ENCODE results near the gene BRK1.

The BRK1 gene

GRCh38 chr3:10106919-10107318 lies 8.6 kb upstream of the BRK1 start:
- no peak overlapping the region for H3K27ac ChIP-seq (ENCODE audit: extremely low read depth, low read depth, low read length)
- TF ChIP-seq ZNF239 (tag by site-specific recombination; IDR thresholded peaks at IDR 0.05) (no peak), MEIS1 (CRISPR knock-in tag; IDR thresholded peaks at IDR 0.05; ENCODE audit: borderline replicate concordance) (no peak), ZNF837 (tag by site-specific recombination; IDR thresholded peaks at IDR 0.05) (no peak), ZNF580 (tag by site-specific recombination; IDR thresholded peaks at IDR 0.05) (no peak), FEZF1 (tag by site-specific recombination; IDR thresholded peaks at IDR 0.05) (no peak), ZNF785 (tag by site-specific recombination; IDR thresholded peaks at IDR 0.05) (no peak), ZNF292 (tag by site-specific recombination; IDR thresholded peaks at IDR 0.05; ENCODE audit: borderline replicate concordance, low read depth) (no peak), TRIM28 (IDR thresholded peaks at IDR 0.05; ENCODE audit: borderline replicate concordance, low read length) (no peak), RBAK (tag by site-specific recombination; IDR thresholded peaks at IDR 0.05) (no peak), PBX3 (CRISPR knock-in tag; IDR thresholded peaks at IDR 0.05) (no peak), EGR2 (tag by site-specific recombination; IDR thresholded peaks at IDR 0.05; ENCODE audit: low read depth) (no peak)
- TF ChIP-seq, protein P1, sequence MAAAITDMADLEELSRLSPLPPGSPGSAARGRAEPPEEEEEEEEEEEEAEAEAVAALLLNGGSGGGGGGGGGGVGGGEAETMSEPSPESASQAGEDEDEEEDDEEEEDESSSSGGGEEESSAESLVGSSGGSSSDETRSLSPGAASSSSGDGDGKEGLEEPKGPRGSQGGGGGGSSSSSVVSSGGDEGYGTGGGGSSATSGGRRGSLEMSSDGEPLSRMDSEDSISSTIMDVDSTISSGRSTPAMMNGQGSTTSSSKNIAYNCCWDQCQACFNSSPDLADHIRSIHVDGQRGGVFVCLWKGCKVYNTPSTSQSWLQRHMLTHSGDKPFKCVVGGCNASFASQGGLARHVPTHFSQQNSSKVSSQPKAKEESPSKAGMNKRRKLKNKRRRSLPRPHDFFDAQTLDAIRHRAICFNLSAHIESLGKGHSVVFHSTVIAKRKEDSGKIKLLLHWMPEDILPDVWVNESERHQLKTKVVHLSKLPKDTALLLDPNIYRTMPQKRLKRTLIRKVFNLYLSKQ (tag by site-specific recombination; IDR thresholded peaks at IDR 0.05; ENCODE audit: borderline replicate concordance) = no peak
- ChIA-PET CTCF (no interaction called here), POLR2A (no interaction called here)
- no peaks in the 10 kb centered on the region for H3K4me1 ChIP-seq (ENCODE audit: control insufficient read depth, insufficient read depth, low read length)
- no peaks in the 10 kb centered on the region for H3K9me3 ChIP-seq (ENCODE audit: control insufficient read depth, insufficient read depth, low read depth, low read length)
- no peak overlapping the region for H3K4me3 ChIP-seq (ENCODE audit: low read depth, low read length)
- H3K36me3 ChIP-seq (ENCODE audit: control insufficient read depth in 2 of 2, insufficient read depth in 1 of 2, low read length in 2 of 2) = peaks cover 3 to 13% of the 10 kb centered on the region in 2 experiments; a peak in 2 of 3 replicates

GRCh38 chr3:10108091-10108490 lies 7.4 kb upstream of the BRK1 start, which contains the start of gene FANCD2OS:
Gene FANCD2OS (minus strand): TSS chr3:10108255. CDS start chr3:10104774, 3,481 bp downstream.
- peaks cover 0 to 9% of the 10 kb centered on the region in 2 experiments; a peak in 2 of 3 replicates for H3K36me3 ChIP-seq (ENCODE audit: control insufficient read depth in 2 of 2, insufficient read depth in 1 of 2, low read length in 2 of 2)
- no peaks in the 10 kb centered on the region for H3K4me1 ChIP-seq (ENCODE audit: control insufficient read depth, insufficient read depth, low read length)
- CTCF ChIA-PET = no interaction called here
- no peaks in the 10 kb centered on the region for H3K9me3 ChIP-seq (ENCODE audit: control insufficient read depth, insufficient read depth, low read depth, low read length)
- POLR2A ChIA-PET = no interaction called here
- no peak within 1 kb of the TSS for H3K4me3 ChIP-seq (ENCODE audit: low read depth, low read length)
- no peak within 1 kb of the TSS for H3K27ac ChIP-seq (ENCODE audit: extremely low read depth, low read depth, low read length)
- TF ChIP-seq ZNF335 (tag by site-specific recombination; conservative IDR thresholded peaks at IDR 0.05) = no peak
- TF ChIP-seq TCF7L2 (IDR thresholded peaks at IDR 0.05; ENCODE audit: borderline replicate concordance, low read depth, low read length) = no peak
- no peak for TF ChIP-seq PRDM2 (tag by site-specific recombination; IDR thresholded peaks at IDR 0.05; ENCODE audit: borderline replicate concordance)
- no peak for TF ChIP-seq ZNF366 (tag by site-specific recombination; conservative IDR thresholded peaks at IDR 0.05)
- TF ChIP-seq, protein P2, sequence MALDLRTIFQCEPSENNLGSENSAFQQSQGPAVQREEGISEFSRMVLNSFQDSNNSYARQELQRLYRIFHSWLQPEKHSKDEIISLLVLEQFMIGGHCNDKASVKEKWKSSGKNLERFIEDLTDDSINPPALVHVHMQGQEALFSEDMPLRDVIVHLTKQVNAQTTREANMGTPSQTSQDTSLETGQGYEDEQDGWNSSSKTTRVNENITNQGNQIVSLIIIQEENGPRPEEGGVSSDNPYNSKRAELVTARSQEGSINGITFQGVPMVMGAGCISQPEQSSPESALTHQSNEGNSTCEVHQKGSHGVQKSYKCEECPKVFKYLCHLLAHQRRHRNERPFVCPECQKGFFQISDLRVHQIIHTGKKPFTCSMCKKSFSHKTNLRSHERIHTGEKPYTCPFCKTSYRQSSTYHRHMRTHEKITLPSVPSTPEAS (tag by site-specific recombination; IDR thresholded peaks at IDR 0.05) = no peak
- no peak for TF ChIP-seq ZSCAN23 (tag by site-specific recombination; IDR thresholded peaks at IDR 0.05)
- no peak for TF ChIP-seq ZNF701 (tag by site-specific recombination; IDR thresholded peaks at IDR 0.05)
- no peak for TF ChIP-seq IKZF3 (tag by site-specific recombination; IDR thresholded peaks at IDR 0.05)
- no peak for TF ChIP-seq HOXD13 (CRISPR knock-in tag; IDR thresholded peaks at IDR 0.05; ENCODE audit: borderline replicate concordance)
- TF ChIP-seq MEIS1 (CRISPR knock-in tag; IDR thresholded peaks at IDR 0.05; ENCODE audit: borderline replicate concordance) = no peak
- TF ChIP-seq ZNF138 (tag by site-specific recombination; IDR thresholded peaks at IDR 0.05; ENCODE audit: borderline replicate concordance) = no peak
- TF ChIP-seq ZNF292 (tag by site-specific recombination; IDR thresholded peaks at IDR 0.05; ENCODE audit: borderline replicate concordance, low read depth) = no peak
- TF ChIP-seq ZNF24 (tag by site-specific recombination; IDR thresholded peaks at IDR 0.05) = no peak
- no peak for TF ChIP-seq ZNF530 (tag by site-specific recombination; IDR thresholded peaks at IDR 0.05; ENCODE audit: low read depth)
- TF ChIP-seq ZBTB1 (tag by site-specific recombination; IDR thresholded peaks at IDR 0.05) = no peak
- no peak for TF ChIP-seq SALL2 (tag by site-specific recombination; IDR thresholded peaks at IDR 0.05; ENCODE audit: borderline replicate concordance)

Data from HEK293 (cell line).